DMS79 (cell line): ENCODE measurements around the gene C1QTNF2.

Experiments
- DNase-seq: peaks from one replicate; lab custom pipeline; 2025; lab: John Stamatoyannopoulos, UW

Gene C1QTNF2

DNA sequence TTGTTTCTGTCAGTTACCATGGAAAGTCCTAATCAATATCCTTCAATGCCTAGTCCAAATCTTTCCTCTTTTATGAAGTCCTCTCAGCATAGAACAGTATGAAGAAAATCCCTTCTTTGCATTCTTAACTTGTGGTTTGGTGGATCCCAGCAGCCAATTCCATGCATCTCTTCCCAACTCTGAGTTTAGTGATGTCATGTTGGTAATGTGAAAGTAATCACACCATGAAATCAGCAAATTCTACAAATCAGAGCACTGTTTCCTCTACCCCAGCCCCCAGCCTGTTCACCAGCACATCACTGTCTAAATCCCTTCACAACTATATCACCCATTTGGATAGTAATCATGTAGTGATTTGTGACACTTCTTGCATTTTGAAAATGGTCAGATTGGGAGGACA is 4.7 kb upstream of the C1QTNF2 start:
- DNase-seq = no peak

DNA sequence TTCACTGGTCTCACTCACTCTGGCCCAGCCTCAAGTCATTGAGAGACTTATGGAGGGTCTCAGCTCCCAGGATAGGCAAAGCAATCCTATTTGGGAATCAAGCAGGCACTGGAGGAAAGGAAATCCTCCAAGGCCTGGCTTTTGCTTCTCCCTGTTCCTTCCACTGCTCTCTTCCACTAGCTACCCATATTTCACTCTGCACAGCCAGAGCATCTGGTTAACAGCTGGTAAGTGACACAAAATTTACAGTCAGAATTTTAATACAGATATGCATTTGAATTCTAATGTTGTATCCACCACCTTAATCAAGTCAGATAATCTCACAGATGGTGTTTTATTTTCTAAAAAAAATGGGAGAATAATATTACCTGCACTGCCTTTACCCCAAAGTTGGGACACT is 868 bp upstream of the C1QTNF2 start:
- DNase-seq = no peak

DNA sequence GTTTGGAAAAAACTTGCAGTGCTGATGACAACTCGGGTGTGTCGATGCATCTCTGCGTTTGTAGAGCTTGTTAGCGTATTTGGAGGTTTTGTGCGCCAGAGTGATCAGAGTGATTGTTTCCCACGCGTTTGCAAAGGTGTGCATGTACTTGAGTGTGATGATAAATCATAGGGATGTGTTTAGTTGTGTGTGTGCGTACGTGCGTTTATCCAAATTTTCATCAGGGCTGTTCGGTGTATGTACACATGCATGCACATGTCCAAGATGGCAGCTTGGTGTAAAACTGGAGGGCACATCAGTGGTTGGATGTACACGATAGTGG is 248 bp upstream of the C1QTNF2 start:
- no peak for DNase-seq

- no peak for DNase-seq
These were observed 2.5 kb downstream of the C1QTNF2 start for GRCh38 chr5:160367885-160368284.

GRCh38 chr5:160367261-160367660 is 3.2 kb downstream of the C1QTNF2 start:
- DNase-seq = no peak

DNA sequence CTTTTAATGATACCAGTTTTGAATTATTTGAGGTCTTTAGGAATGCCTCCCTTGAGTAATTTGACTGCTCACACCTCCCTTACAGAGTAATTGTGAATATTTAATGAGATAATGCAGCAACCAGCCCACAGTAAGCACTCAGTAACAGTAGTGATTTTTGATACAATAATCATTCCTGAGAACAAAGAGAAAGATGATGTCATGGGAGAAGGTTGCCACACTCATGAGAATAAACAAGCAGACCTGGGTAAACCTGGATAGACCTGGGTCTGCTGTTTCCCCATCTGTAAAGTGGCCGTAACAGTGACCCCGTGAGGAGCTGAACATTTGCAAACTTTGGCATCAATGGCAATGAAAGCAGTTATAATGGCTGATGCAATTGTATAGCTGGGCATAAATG is 4.2 kb downstream of the C1QTNF2 start:
- DNase-seq = no peak

- no peak for DNase-seq
These were observed 6.6 kb downstream of the C1QTNF2 start for GRCh38 chr5:160363660-160364395.

DNA sequence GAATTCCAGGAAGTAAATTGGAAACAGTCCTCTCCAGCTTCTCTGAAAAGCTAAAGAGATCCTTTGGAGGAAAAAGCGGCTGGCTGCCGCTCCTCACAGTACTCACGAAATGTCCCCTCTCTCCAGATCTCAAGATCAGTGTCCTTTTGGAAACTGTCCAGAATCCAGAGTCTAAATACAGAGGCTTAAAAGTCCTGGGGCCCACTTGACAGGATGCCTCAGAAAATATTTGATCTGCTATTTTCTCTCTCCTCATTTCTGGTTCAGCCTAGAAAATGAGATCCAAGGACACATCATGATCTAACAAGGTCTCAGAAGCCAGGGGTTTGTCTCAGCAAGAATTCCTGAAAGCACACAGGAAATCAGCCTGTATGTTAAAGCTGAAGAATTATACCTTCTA is 7.2 kb downstream of the C1QTNF2 start:
- DNase-seq = no peak

DNA sequence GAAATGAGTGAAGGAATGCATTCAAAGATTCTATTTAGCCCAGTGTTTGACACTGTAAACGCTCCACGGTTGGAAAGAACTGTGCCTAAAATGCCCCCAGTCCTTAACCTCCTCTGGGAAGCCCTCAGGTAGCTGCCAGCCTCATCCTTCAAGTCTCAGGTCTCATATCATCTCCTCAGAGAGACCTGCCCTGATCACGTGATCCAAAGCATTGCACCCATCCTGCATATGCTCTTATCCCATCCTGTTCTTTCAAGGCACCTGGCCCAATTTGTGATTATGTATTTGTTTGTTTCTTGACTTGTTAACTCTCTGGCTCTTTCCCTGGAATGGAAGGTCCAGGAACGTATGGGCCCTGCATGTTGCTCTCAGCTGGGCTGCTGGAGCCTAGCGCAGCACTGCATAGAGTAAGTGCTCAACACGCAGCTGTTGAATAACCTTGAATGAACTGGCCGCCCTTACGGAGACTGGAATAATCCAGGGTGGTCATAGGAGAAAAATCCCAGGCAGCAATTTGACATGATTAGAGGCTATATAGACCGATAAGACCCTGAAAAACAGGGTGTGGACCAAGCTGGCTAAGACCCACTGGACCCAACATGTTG is 8.7 kb downstream of the C1QTNF2 start:
- DNase-seq = no peak

GRCh38 chr5:160360310-160360709 is 10.1 kb downstream of the C1QTNF2 start:
- DNase-seq = no peak

GRCh38 chr5:160359816-160360215 is 10.6 kb downstream of the C1QTNF2 start:
- DNase-seq = no peak

- DNase-seq = no peak
These were observed 11.2 kb downstream of the C1QTNF2 start for GRCh38 chr5:160359242-160359641.

DNA sequence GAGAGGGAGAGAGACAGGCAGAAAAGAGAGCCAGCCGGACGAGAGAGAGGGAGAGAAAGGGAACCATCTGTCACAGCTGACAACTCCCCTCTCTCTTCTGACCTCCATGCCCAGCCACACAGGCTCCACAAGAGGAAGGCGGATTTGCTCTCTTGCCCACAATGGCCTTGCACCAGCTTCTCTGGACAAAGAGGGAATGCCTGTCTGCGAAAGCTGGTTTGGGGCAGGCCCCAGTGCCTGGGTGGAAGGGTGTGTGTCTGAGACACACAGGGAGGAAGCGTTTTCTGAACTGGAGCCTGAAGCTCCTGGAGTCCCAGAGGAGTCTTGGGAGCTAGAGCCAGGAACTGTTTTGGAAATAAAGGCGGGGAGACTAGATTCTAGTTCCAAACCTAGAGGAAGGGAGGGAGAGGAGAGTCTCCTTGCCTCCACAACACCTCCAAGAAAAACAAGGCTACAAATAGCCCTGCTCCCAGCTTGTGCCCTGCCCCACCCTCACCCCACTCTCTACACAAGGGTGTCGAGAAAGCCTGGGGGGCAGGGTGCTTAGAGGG is 12.5 kb downstream of the C1QTNF2 start:
- DNase-seq = no peak

DNA sequence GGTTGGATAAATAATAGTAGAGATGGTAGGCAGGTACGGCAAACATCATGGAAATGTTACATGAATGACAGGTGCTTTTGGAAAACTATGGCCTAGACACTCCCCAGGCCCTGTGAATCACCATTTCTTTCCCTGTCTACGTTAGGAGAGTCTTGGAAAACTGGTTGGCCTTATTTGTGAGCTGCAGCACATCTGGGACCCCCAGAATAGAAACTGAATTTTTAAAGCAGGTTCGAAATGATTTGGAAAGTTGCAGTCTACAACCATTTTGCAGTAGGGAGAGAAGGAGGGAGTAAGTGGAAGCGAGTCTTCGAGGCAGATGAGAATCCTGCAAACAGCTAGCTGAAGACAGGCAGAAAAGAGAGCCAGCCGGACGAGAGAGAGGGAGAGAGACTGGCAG is 13.0 kb downstream of the C1QTNF2 start:
- no peak for DNase-seq

GRCh38 chr5:160356550-160357347 is 13.7 kb downstream of the C1QTNF2 start:
- no peak for DNase-seq

DNA sequence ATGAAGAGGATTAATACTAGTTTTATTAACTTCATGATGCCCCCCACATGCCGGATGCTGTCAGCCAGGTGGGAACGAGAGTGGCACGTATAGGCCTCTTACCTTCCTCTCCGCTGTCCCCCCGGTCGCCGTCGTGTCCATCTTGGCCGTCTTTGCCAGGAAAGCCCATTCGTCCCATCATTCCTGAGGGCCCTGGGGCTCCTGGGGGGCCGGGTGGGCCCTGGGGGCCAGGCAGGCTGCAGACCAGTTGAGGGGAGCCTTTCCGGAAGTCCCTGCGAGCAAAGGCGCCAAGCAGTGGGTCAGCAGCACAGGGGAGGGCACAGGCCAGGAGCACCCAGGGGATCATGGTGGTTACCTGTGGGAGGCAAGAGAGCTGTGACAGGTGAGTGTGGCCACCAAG is 15.8 kb downstream of the C1QTNF2 start:
- no peak for DNase-seq

- no peak for DNase-seq
These were observed 17.0 kb downstream of the C1QTNF2 start for GRCh38 chr5:160353379-160353778.

GRCh38 chr5:160352308-160352707 is 18.1 kb downstream of the C1QTNF2 start:
- no peak for DNase-seq

GRCh38 chr5:160349935-160350303 is 20.5 kb downstream of the C1QTNF2 start:
- no peak for DNase-seq

- DNase-seq = no peak
These were observed 21.0 kb downstream of the C1QTNF2 start for GRCh38 chr5:160349249-160349934.

GRCh38 chr5:160348080-160348479 is 22.3 kb downstream of the C1QTNF2 start:
- no peak for DNase-seq

GRCh38 chr5:160347448-160347847 is 23.0 kb downstream of the C1QTNF2 start:
- no peak for DNase-seq
